ENCODE results near the gene FPGS.

DNA sequence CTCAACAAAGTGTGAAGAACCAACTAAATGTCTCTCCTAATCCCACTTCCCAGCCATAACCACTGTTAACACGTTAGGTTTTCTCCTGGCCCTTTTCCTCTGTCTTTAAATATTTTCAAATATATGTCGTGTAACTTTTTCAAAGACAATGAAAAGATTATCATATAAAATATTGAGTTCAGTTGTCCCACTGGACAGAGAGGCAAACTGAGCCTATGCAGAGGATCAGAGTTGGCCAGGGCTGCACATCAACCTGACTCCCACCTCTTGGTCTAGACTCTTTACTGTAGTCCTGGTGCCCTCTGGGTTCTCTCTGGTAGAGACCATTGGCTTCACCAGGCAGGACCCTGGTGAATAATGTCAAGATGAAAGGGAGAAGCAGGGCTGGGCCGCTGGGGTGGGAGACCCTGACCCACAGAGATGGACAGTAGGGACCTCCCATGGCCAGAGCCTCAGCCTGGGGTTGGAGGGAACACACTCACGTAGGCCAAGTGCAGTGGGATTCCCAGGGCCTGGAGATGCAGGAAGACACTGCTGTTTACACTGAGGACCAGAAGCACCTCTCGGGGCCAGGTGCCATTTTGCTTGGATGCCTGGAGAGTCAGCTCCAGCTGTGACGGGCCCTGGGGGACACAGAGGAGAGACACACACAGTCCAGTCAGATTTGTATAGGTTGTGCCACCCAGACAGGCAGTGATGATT lies 26.7 kb downstream of the FPGS start:
- TF ChIP-seq, protein P1, sequence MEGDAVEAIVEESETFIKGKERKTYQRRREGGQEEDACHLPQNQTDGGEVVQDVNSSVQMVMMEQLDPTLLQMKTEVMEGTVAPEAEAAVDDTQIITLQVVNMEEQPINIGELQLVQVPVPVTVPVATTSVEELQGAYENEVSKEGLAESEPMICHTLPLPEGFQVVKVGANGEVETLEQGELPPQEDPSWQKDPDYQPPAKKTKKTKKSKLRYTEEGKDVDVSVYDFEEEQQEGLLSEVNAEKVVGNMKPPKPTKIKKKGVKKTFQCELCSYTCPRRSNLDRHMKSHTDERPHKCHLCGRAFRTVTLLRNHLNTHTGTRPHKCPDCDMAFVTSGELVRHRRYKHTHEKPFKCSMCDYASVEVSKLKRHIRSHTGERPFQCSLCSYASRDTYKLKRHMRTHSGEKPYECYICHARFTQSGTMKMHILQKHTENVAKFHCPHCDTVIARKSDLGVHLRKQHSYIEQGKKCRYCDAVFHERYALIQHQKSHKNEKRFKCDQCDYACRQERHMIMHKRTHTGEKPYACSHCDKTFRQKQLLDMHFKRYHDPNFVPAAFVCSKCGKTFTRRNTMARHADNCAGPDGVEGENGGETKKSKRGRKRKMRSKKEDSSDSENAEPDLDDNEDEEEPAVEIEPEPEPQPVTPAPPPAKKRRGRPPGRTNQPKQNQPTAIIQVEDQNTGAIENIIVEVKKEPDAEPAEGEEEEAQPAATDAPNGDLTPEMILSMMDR (IDR thresholded peaks at IDR 0.05; ENCODE audit: low read length), result no peak
- TF ChIP-seq EZH2 (IDR thresholded peaks at IDR 0.05; ENCODE audit: borderline replicate concordance, low read length), result no peak
